Renal pelvis (tissue), 4 donors: ENCODE measurements around the gene ATP8B3. TPM values are rescaled to one million over a fixed set of nuclear protein-coding genes. Genes with fewer than 3 reads are reported as not detected.

ENCODE experiments used
- DNase-seq: peaks from one replicate; pipeline ENCODE4 v3.0.0-alpha.2; 2013
- polyA plus RNA-seq, 3 donors: library from polyadenylated mRNA; unstranded; fragments of 120-200 nt; gene quantifications; one replicate each; pipeline ENCODE4 v1.2.1, GENCODE V29; 2013; ENCODE audit not compliant: insufficient read length in 3 of 3

Gene ATP8B3
- polyA plus RNA-seq, 3 donors = 0.58 to 1.0 (median 0.83) TPM

- no peak for DNase-seq
Measured at GRCh38 chr19:1850809-1851653, 39.0 kb upstream of the ATP8B3 start.

- DNase-seq = no peak
Measured at GRCh38 chr19:1849886-1850398, 37.9 kb upstream of the ATP8B3 start.

GRCh38 chr19:1849132-1849474 lies 37.0 kb upstream of the ATP8B3 start:
- no peak for DNase-seq

GRCh38 chr19:1848399-1849131 lies 36.5 kb upstream of the ATP8B3 start, which contains the start of gene REXO1:
Gene REXO1, minus strand, starts transcription at chr19:1848483. Its CDS starts 125 bp downstream, at chr19:1848358.
- DNase-seq = peak; percentile 96

- no peak for DNase-seq
Measured at GRCh38 chr19:1847684-1848398, 35.8 kb upstream of the ATP8B3 start.

GRCh38 chr19:1847348-1847683 lies 35.2 kb upstream of the ATP8B3 start:
- no peak for DNase-seq

GRCh38 chr19:1846517-1847204 lies 34.6 kb upstream of the ATP8B3 start:
- DNase-seq = no peak

- DNase-seq = no peak
Measured at GRCh38 chr19:1845642-1846041, 33.6 kb upstream of the ATP8B3 start.

GRCh38 chr19:1845125-1845515 lies 33.0 kb upstream of the ATP8B3 start:
- no peak for DNase-seq

GRCh38 chr19:1844513-1845124 lies 32.5 kb upstream of the ATP8B3 start:
- no peak for DNase-seq

- DNase-seq = no peak
Measured at GRCh38 chr19:1843646-1844394, 31.7 kb upstream of the ATP8B3 start.

GRCh38 chr19:1843116-1843515 lies 31.0 kb upstream of the ATP8B3 start:
- no peak for DNase-seq

- DNase-seq = no peak
Measured at GRCh38 chr19:1841209-1841924, 29.3 kb upstream of the ATP8B3 start.

- no peak for DNase-seq
Measured at GRCh38 chr19:1840541-1841115, 28.6 kb upstream of the ATP8B3 start.

- no peak for DNase-seq
Measured at GRCh38 chr19:1839658-1840540, 27.8 kb upstream of the ATP8B3 start.

GRCh38 chr19:1837625-1838105 lies 25.6 kb upstream of the ATP8B3 start:
- no peak for DNase-seq

GRCh38 chr19:1837222-1837565 lies 25.1 kb upstream of the ATP8B3 start:
- no peak for DNase-seq

GRCh38 chr19:1836458-1837221 lies 24.6 kb upstream of the ATP8B3 start:
- no peak for DNase-seq
